ENCODE results near the gene PDE4D.

Gene PDE4D

DNA sequence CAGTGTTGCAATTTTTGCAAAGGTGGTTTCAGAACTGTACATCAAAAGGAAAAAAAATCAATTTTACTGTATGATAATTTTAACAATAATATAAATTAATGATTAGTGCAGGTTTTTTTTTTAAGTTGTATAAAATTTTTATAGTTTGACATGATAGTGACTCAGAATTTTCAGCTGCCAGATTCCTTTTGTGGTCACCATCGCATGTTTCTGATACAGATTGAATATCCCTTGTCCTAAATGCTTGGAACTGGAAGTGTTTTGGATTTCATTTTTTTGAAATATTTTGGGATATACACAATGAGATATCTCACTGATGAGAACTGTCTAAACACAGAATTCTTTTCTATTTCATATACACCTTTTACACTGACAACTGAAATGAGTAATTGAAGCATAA lies 949.3 kb downstream of the PDE4D start:
- Histone ChIP-seq H3K9me3 (ENCODE audit: control insufficient read depth, low read length) (no peaks in the 10 kb centered on the region), H3K36me3 (ENCODE audit: control insufficient read depth, insufficient read depth, low read length) (no peaks in the 10 kb centered on the region), H3K27me3 (ENCODE audit: control insufficient read depth, insufficient read depth, low read length, poor library complexity, severe bottlenecking) (no peaks in the 10 kb centered on the region), H3K4me3 (ENCODE audit: insufficient read depth, low read depth, low read length) (no peak overlapping the region), H3K27ac (ENCODE audit: insufficient read depth, low read depth, low read length, poor library complexity, severe bottlenecking) (no peak overlapping the region), H3K4me1 (ENCODE audit: control insufficient read depth, insufficient read depth, low read length) (no peaks in the 10 kb centered on the region)
- WGBS, 2 experiments, result 95 to 100% methylated on average over 1 of the region's 1 CpG

DNA sequence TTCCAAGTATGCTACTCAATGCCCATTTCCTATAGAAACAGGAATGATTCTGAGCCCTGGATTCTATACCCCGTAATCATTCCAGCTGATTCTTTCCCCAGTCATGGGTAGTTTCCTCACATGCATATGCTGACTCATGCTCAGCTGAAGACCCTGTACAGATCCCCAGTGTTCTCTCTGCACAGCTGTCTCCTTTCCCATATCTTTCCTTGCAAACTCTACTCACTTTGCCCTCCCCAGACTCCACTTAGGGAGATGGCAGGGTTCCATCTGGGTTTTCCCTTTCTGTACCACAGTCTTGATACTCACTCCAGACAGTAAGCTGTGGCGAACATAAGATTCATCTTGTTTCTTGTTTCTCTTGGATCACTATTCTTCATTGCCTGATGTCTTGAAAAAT lies 953.1 kb downstream of the PDE4D start:
- Histone ChIP-seq H3K27me3 (ENCODE audit: control insufficient read depth, insufficient read depth, low read length, poor library complexity, severe bottlenecking) (no peaks in the 10 kb centered on the region), H3K4me1 (ENCODE audit: control insufficient read depth, insufficient read depth, low read length) (no peaks in the 10 kb centered on the region), H3K4me3 (ENCODE audit: insufficient read depth, low read depth, low read length) (no peak overlapping the region), H3K9me3 (ENCODE audit: control insufficient read depth, low read length) (no peaks in the 10 kb centered on the region), H3K36me3 (ENCODE audit: control insufficient read depth, insufficient read depth, low read length) (no peaks in the 10 kb centered on the region), H3K27ac (ENCODE audit: insufficient read depth, low read depth, low read length, poor library complexity, severe bottlenecking) (no peak overlapping the region)
- 91 to 95% methylated on average over 2 of the region's 2 CpGs for WGBS, 2 experiments

DNA sequence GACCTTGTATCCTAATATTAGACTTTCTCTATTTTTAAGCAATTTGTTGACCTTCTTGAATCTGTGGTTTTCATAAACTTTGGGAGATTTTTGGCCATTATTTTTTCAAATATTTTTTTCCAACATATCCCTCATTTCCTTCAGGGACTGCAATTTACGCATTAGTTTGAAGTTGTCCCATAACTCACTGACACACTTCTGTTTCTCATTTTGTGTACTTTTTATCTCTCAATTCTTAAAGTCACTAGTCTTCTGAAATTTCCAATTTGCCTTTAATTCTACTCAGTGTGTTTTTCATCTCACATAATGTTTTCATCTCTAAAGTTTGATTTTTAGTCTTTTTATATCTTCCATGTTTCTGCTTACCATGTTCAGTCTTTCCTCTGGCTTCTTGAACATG lies 953.9 kb downstream of the PDE4D start:
- no peaks in the 10 kb centered on the region for H3K9me3 ChIP-seq (ENCODE audit: control insufficient read depth, low read length)
- H3K27me3 ChIP-seq (ENCODE audit: control insufficient read depth, insufficient read depth, low read length, poor library complexity, severe bottlenecking), result no peaks in the 10 kb centered on the region
- no peak overlapping the region for H3K4me3 ChIP-seq (ENCODE audit: insufficient read depth, low read depth, low read length)
- no peak overlapping the region for H3K27ac ChIP-seq (ENCODE audit: insufficient read depth, low read depth, low read length, poor library complexity, severe bottlenecking)
- WGBS, 2 experiments, result 88 to 97% methylated on average over 1 of the region's 1 CpG
- H3K36me3 ChIP-seq (ENCODE audit: control insufficient read depth, insufficient read depth, low read length), result no peaks in the 10 kb centered on the region
- no peaks in the 10 kb centered on the region for H3K4me1 ChIP-seq (ENCODE audit: control insufficient read depth, insufficient read depth, low read length)

DNA sequence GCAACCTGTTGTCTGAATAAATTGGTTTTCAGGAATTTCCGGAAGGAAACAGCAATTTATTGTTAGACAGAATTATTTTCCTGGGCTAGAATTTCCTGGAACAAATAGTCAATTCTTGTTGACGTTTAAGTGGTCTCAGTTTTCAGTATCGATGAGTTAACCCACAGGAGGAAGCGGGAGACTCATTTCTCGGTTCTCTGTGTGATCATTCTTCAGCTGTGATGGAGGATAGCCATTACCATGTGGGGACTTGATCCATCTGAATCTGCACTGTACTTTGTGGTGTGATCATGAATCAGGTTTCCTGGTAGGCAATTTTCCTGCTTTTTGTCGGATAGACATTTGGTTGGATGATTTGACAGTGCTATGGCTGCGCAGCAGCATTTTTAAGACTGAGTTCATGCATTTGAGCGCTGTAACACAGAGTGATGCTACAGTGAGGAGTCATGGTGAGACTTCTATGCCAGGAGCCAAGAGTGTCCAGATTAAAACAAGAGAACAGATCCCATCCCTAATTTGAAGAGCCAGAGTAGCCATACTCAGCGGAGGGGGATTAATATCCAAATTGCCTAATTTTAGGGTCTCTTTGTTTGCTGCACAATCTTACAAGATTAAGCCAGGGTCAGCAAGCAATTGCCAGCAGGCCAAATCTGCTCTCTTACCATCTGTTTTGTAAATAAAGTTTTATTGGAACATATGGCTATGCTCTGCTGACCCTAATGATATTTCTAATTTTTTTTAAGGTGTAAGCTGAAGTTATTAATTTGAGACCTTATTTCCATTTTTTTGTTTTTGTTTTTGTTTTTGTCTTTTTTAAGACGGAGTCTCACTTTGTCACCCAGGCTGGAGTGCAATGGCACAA lies 954.7 kb downstream of the PDE4D start:
- H3K27ac ChIP-seq (ENCODE audit: insufficient read depth, low read depth, low read length, poor library complexity, severe bottlenecking), result no peak overlapping the region
- no peak overlapping the region for H3K4me3 ChIP-seq (ENCODE audit: insufficient read depth, low read depth, low read length)
- H3K4me1 ChIP-seq (ENCODE audit: control insufficient read depth, insufficient read depth, low read length), result no peaks in the 10 kb centered on the region
- H3K36me3 ChIP-seq (ENCODE audit: control insufficient read depth, insufficient read depth, low read length), result no peaks in the 10 kb centered on the region
- no peaks in the 10 kb centered on the region for H3K9me3 ChIP-seq (ENCODE audit: control insufficient read depth, low read length)
- WGBS, 2 experiments, result 96 to 97% methylated on average over 10 of the region's 10 CpGs
- H3K27me3 ChIP-seq (ENCODE audit: control insufficient read depth, insufficient read depth, low read length, poor library complexity, severe bottlenecking), result no peaks in the 10 kb centered on the region

DNA sequence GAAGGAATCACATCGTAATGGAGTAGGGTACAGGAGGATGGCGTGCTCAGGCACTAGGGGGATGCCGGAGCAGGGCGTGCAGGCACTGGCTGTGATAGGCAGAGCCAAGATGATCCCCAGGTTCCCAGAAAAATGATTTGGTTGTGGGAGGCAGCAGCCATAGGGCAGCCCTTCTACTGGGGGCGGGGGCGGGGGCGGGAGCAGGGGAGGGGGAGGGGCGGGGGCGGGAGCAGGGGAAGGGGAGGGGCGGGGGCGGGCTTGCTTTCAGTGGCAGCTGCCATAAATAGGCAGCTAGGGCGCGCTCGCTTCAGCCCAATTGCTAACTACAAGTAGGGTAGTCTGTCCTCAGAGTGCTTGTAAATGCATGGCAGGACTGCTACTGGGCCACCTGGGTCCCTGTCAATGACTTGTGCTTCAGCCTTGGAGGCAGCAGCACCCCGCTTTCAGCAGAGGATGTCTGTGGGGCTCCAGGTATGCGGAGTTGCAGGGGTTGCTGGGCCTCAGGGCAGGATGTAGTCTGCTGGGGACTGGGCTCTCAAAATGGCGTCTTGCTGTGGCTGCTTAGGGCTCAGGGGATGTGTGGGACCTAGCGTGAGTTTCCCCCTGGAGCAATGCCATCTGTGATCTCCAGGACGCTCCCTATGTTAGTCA lies 956.4 kb downstream of the PDE4D start:
- no peak overlapping the region for H3K4me3 ChIP-seq (ENCODE audit: insufficient read depth, low read depth, low read length)
- H3K9me3 ChIP-seq (ENCODE audit: control insufficient read depth, low read length), result no peaks in the 10 kb centered on the region
- no peaks in the 10 kb centered on the region for H3K27me3 ChIP-seq (ENCODE audit: control insufficient read depth, insufficient read depth, low read length, poor library complexity, severe bottlenecking)
- no peak overlapping the region for H3K27ac ChIP-seq (ENCODE audit: insufficient read depth, low read depth, low read length, poor library complexity, severe bottlenecking)
- 86 to 94% methylated on average over 14 to 16 of the region's 19 CpGs for WGBS, 2 experiments
- no peaks in the 10 kb centered on the region for H3K36me3 ChIP-seq (ENCODE audit: control insufficient read depth, insufficient read depth, low read length)
- no peaks in the 10 kb centered on the region for H3K4me1 ChIP-seq (ENCODE audit: control insufficient read depth, insufficient read depth, low read length)

DNA sequence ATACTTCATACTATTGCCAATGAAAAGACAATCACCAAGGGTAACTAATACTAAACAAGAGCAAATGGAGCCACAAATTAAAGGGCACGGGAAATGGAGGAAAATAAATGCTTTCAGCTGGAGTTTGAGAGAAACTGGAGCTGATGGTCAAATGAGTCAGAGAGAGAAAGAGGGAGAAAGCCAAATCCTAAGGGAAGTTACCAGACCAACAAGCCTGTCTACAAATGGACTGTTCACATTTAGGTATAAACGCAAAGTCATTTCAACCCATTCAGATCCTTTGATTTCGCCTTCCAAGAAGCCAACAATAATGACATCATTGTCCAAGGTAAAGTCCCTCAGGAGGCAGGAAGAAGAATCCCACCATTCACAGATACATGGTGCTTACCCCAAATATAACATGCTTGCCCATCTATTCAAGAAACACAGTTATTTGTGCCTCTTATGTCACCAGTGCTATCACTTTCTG lies 958.9 kb downstream of the PDE4D start:
- Histone ChIP-seq H3K4me1 (ENCODE audit: control insufficient read depth, insufficient read depth, low read length) (no peaks in the 10 kb centered on the region), H3K4me3 (ENCODE audit: insufficient read depth, low read depth, low read length) (no peak overlapping the region), H3K27ac (ENCODE audit: insufficient read depth, low read depth, low read length, poor library complexity, severe bottlenecking) (no peak overlapping the region), H3K36me3 (ENCODE audit: control insufficient read depth, insufficient read depth, low read length) (no peaks in the 10 kb centered on the region), H3K9me3 (ENCODE audit: control insufficient read depth, low read length) (no peaks in the 10 kb centered on the region), H3K27me3 (ENCODE audit: control insufficient read depth, insufficient read depth, low read length, poor library complexity, severe bottlenecking) (no peaks in the 10 kb centered on the region)
- whole genome bisulfite sequencing, 2 experiments, result 90 to 94% methylated on average over 3 of the region's 3 CpGs

DNA sequence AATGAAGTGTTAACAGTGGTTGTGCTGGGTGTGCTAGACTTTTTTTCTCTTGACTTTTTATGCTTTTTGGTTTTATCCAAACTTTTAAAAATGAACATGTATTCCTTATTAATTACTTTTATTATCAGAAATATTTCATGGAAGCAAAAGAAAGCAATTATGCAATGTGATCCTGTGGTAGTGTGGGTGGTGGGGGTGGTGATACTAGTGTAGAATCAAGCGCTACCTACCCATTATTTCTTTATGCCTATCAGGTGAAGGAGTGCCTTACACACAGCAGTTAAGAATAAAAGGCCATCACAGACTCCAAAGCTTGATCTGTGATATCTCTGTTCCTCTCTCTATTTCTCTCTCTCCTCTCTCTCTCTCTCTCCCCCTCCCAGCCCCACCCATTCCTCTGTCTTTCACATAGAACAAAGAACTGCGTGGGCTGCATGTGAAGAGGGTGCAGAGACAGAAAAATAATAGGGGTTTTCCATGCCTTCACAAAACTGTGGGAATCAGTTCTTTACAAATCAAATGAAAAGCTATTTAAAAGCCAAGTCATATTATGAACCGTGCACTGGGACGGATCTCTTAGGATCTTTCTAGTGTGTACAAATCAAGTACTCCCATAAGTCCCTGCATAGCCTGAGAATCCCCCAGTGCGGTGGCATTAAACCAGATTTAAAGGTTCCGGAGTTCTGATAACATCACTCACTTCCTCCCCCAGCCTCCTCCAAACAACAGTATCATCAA lies 959.5 kb downstream of the PDE4D start:
- H3K36me3 ChIP-seq (ENCODE audit: control insufficient read depth, insufficient read depth, low read length), result no peaks in the 10 kb centered on the region
- H3K27ac ChIP-seq (ENCODE audit: insufficient read depth, low read depth, low read length, poor library complexity, severe bottlenecking), result no peak overlapping the region
- H3K9me3 ChIP-seq (ENCODE audit: control insufficient read depth, low read length), result no peaks in the 10 kb centered on the region
- WGBS, 2 experiments, result 72 to 86% methylated on average over 6 of the region's 6 CpGs
- H3K4me1 ChIP-seq (ENCODE audit: control insufficient read depth, insufficient read depth, low read length), result no peaks in the 10 kb centered on the region
- H3K27me3 ChIP-seq (ENCODE audit: control insufficient read depth, insufficient read depth, low read length, poor library complexity, severe bottlenecking), result no peaks in the 10 kb centered on the region
- H3K4me3 ChIP-seq (ENCODE audit: insufficient read depth, low read depth, low read length), result no peak overlapping the region

DNA sequence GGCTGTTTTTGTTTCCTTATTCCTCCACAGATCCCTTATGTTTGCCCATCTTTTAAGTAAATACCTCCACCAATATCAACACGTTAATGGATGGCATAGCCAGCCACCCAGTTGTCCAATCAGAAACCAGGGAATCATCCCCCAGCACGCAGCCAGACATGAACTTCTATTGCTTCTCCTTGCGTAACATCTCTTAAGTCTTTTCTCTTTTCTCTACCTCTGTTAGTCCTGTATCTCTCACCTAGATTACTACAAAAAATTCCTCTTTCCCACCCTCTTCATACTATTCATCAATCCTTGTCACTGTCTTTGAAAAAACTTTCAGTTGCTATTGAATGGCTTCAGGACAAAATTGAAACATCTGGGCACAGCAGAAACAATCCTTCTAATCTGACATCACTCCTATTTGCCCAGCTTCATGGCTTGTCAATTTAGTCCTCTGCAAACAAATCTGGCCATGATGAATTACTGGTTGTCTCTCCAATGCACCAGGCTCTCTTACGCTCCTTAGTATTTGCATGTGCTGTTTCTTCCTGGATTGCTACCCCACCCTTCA lies 961.4 kb downstream of the PDE4D start:
- no peaks in the 10 kb centered on the region for H3K4me1 ChIP-seq (ENCODE audit: control insufficient read depth, insufficient read depth, low read length)
- H3K27me3 ChIP-seq (ENCODE audit: control insufficient read depth, insufficient read depth, low read length, poor library complexity, severe bottlenecking), result no peaks in the 10 kb centered on the region
- no peaks in the 10 kb centered on the region for H3K36me3 ChIP-seq (ENCODE audit: control insufficient read depth, insufficient read depth, low read length)
- 85 to 92% methylated on average over 4 of the region's 4 CpGs for WGBS, 2 experiments
- no peak overlapping the region for H3K27ac ChIP-seq (ENCODE audit: insufficient read depth, low read depth, low read length, poor library complexity, severe bottlenecking)
- no peak overlapping the region for H3K4me3 ChIP-seq (ENCODE audit: insufficient read depth, low read depth, low read length)
- H3K9me3 ChIP-seq (ENCODE audit: control insufficient read depth, low read length), result no peaks in the 10 kb centered on the region

DNA sequence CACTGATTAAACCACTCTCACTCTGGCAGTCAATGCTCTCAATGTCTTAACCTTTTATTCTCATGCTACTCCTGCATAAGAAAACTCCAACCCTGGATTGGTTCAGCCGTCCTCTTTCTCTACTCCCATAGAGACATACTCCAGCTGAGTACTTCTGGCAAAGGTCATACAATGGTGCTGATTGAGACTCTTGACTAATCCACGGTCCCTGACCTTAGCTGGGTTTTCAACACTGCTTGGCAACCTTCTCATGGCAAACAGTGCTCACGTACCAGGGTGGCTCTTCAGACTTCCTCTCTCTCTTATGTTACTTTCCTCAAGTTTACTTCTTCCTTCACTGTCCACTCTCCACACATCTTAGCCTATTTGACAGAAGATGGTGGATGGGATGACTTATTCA lies 963.0 kb downstream of the PDE4D start:
- Histone ChIP-seq H3K4me3 (ENCODE audit: insufficient read depth, low read depth, low read length) (no peak overlapping the region), H3K9me3 (ENCODE audit: control insufficient read depth, low read length) (no peaks in the 10 kb centered on the region), H3K27ac (ENCODE audit: insufficient read depth, low read depth, low read length, poor library complexity, severe bottlenecking) (no peak overlapping the region), H3K4me1 (ENCODE audit: control insufficient read depth, insufficient read depth, low read length) (peaks cover 7% of the 10 kb centered on the region), H3K36me3 (ENCODE audit: control insufficient read depth, insufficient read depth, low read length) (no peaks in the 10 kb centered on the region), H3K27me3 (ENCODE audit: control insufficient read depth, insufficient read depth, low read length, poor library complexity, severe bottlenecking) (no peaks in the 10 kb centered on the region)
- WGBS, 2 experiments, result 88 to 93% methylated on average over 3 of the region's 3 CpGs

DNA sequence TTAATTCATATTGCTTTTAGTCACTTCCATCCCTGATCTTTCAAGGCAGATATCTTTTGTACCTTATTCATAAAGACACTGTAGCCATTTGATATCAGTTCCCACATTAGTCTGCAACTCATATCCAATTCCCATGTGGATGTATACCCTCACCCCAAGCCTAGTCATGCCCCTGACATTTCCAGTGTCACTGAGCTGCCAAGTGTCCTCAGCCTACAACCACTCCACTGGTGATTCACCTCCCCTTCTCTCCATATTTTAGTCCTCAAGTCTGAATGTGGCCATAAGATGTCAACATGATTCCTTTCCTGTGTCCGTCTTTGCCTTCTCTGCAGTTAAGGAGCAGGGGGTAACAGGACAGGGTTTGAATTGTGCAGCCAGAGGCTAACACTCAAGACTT lies 963.8 kb downstream of the PDE4D start:
- H3K36me3 ChIP-seq (ENCODE audit: control insufficient read depth, insufficient read depth, low read length), result no peaks in the 10 kb centered on the region
- H3K4me1 ChIP-seq (ENCODE audit: control insufficient read depth, insufficient read depth, low read length), result peaks cover 9% of the 10 kb centered on the region
- no peak overlapping the region for H3K27ac ChIP-seq (ENCODE audit: insufficient read depth, low read depth, low read length, poor library complexity, severe bottlenecking)
- WGBS, 2 experiments, result 88 to 100% methylated on average over 1 of the region's 1 CpG
- H3K4me3 ChIP-seq (ENCODE audit: insufficient read depth, low read depth, low read length), result no peak overlapping the region
- no peaks in the 10 kb centered on the region for H3K9me3 ChIP-seq (ENCODE audit: control insufficient read depth, low read length)
- H3K27me3 ChIP-seq (ENCODE audit: control insufficient read depth, insufficient read depth, low read length, poor library complexity, severe bottlenecking), result no peaks in the 10 kb centered on the region
